Central memory CD4-positive, alpha-beta T cell (primary cell): Measurements from ENCODE around the gene MATK.

ENCODE experiments used
- DNase-seq: peaks from one replicate; pipeline ENCODE4 v3.0.0; 2022

MATK gene

GRCh38 chr19:3746371-3747056 lies 39.7 kb downstream of the MATK start:
- DNase-seq = no peak

DNA sequence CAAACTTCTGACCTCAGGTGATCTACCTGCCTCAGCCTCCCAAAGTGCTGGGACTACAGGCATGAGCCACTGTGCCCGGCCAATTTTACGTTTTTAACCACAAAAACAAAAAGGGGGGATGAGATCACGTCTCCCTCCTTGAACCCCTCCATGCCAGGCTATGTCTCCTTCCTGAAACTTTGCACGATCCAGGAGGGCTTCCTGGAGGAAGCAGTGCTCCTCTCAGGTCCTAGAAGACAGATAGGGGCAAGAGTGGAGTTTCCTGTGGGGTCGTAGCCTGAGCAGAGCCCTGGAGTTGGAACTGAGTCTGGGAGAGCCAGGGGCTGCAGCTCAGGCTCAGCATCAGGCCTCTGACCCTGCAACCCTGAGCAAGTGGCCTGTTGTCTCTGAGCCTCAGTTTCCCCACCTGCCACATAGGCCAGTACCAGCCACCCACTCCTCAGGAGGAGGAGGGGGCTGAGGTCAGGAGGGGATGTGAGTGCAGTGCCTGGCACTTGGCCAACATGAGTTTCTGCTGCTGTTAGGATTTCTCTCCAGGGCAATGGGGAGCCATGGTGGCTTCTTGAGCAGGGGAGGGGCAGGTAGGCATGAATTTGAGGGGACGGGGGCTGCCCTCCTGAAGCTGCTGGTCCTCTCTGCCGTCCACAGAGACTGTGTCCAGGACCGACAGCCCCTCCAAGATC lies 40.7 kb downstream of the MATK start:
- no peak for DNase-seq

DNA sequence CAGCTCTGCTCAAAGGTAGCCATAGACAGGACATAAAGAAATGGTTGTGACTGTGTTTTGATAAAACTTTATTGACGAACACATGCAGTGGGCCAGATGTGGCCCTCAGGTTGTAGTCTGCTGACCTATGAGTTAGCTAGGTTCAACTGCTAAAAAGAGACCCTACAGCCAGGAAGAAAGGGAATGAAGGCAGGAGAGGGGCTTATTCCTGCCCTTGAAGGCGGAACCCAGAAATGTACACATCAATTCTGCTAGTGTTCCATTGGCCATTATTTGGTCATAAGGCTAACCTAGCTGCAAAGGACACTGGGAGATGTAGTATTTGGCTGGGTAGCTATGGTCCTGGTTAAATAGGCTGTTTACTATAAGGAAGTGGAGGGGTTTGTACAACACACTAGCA lies 42.7 kb downstream of the MATK start:
- no peak for DNase-seq

- DNase-seq = no peak
These were observed 45.8 kb downstream of the MATK start for GRCh38 chr19:3740431-3740830.

DNA sequence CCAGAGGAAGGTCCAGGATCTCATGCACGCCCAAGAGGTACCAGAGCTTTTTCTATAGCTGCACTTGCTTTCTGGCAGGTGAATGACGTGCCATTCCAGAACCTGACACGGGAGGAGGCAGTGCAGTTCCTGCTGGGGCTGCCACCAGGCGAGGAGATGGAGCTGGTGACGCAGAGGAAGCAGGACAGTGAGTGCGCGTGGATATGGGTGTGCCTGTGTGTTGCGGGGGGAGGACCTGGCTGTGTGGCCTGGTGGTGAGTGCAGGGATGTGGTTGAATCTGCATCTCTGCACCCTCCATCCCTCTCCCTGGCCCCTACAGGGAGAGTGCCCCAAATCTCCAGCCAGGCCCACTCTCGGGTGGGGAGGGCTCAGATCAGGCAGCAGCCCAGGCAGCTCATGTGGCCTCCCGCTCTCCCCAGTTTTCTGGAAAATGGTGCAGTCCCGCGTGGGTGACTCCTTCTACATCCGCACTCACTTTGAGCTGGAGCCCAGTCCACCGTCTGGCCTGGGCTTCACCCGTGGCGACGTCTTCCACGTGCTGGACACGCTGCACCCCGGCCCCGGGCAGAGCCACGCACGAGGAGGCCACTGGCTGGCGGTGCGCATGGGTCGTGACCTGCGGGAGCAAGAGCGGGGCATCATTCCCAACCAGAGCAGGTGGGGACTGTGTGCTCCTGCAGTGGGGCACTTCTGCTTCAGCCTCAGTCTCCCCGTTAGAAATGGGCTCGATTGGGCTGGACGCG lies 47.5 kb downstream of the MATK start:
- DNase-seq = no peak

DNA sequence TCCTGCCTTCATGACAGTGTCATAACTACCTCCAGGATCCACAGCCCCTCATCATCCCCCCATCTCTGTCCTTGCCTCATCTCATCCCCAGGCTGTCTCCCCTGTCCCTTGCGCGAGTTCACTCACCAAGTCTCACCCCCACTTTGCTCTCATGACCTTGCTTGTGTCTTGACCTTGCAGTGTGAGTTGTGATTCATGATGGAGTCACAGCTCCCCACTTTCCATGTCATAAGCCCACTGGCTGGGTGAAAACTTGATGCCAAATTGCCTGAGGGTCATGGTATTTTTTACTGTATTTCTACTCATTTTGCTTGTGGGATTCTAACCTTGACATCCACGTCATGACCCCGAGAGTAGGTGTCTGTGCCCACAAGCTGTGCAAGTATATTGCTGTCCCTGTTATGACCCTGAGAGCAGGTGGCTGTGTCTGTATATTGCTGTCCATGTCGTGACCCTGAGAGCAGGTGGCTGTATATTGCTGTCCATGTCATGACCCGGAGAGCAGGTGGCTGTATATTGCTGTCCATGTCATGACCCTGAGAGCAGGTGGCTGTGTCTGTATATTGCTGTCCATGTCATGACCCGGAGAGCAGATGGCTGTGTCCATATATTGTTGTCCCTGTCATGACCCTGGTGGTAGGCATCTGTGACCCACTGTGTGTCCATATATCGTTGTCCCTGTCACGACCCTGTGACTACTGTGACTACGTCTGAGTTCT lies 48.5 kb downstream of the MATK start:
- DNase-seq = no peak

- no peak for DNase-seq
These were observed 50.0 kb downstream of the MATK start for GRCh38 chr19:3736106-3736724.

DNA sequence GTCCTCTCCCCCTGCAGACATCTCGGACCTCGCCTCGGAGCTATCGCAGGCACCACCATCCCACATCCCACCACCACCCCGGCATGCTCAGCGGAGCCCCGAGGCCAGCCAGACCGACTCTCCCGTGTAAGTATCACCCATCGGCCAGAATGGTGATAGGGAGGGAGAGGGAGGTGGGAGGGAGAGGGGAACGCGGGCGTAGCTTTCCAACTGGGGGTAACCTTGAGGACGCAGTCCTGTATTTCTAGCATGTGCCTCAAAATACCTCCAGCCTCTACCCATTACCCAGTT lies 51.9 kb downstream of the MATK start:
- DNase-seq = no peak

DNA sequence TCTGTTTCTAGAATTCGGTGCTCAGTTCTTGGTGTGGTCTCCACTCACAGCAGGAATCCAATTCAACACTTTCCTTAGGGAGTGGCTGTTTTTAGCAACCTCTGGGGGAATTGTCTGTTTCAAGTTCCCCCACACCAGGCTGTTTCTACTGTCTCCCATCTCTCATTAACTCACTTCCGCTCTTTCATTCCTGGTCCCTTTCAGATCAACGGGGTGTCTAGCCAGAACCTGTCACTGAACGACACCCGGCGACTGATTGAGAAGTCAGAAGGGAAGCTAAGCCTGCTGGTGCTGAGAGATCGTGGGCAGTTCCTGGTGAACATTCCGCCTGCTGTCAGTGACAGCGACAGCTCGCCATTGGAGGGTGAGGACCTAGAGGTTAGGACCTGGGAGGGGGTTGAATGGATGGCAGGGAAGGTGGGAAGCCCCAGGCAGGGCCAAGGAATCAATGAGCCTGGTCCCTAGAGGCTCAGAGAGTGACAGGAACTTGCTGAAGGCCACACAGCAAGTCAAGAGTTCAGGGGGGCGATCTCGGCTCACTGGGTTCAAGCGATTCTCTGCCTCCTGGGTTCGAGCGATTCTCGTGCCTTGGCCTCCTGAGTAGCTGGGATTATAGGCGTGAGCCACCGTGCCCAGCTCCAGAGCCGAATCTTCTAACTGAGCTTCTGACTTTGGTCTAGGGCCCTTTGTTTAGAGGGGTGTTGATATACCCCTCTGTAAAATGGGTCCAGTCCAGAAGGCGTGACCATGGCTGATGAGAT lies 52.5 kb downstream of the MATK start:
- no peak for DNase-seq

DNA sequence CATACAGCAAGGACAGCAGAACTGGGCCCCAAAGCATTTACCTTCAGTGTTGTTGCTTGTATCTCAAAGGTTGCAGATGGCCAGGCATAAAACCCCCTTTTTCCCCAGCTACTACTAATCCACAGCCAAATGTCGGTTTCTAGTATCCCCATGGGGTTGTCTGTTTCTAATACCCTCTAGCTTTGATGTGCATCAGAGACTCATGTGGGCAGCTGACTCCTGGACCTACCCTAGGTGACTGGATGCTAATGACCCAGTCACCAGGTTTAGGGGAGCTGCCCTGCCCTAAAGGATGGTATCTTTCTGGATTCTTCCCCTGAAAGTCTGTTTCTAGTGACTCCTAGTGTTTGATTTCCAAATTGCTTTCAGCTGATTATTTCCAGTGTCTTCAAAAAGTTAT lies 54.1 kb downstream of the MATK start:
- DNase-seq = no peak

DNA sequence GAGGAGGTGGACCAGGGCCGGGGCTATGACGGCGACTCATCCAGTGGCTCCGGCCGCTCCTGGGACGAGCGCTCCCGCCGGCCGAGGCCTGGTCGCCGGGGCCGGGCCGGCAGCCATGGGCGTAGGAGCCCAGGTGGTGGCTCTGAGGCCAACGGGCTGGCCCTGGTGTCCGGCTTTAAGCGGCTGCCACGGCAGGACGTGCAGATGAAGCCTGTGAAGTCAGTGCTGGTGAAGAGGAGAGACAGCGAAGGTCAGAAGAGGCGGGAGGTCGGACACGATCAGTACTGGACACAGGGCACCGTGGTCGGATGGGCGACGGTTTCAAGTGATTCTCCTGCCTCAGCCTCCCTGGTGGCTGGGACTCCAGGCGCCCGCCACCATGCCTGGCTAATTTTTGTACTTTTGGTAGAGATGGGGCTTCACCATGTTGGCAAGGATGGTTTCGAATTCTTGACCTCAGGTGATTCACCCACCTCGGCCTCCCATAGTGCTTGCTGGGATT lies 55.7 kb downstream of the MATK start:
- DNase-seq = no peak
